ENCODE measurements around the gene AP3M1.

DNA sequence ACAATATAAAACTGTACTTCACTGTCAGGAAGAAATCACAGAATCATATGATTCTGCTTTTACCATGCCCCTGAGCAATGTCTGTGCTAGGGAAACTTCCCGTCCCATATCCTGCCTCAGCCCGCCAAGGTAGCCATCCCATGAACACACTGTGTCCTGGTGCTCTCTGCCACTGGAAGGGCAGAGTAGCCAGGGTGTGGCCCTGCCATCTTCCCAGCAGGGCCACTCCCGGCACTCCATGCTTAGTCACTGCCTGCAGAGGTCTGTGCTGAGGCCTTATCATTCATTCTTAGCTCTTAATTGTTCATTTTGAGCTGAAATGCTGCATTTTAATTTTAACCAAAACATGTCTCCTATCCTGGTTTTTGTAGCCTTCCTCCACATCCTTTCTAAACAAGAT lies 31.8 kb downstream of the AP3M1 start:
- TF ChIP-seq, protein P1, sequence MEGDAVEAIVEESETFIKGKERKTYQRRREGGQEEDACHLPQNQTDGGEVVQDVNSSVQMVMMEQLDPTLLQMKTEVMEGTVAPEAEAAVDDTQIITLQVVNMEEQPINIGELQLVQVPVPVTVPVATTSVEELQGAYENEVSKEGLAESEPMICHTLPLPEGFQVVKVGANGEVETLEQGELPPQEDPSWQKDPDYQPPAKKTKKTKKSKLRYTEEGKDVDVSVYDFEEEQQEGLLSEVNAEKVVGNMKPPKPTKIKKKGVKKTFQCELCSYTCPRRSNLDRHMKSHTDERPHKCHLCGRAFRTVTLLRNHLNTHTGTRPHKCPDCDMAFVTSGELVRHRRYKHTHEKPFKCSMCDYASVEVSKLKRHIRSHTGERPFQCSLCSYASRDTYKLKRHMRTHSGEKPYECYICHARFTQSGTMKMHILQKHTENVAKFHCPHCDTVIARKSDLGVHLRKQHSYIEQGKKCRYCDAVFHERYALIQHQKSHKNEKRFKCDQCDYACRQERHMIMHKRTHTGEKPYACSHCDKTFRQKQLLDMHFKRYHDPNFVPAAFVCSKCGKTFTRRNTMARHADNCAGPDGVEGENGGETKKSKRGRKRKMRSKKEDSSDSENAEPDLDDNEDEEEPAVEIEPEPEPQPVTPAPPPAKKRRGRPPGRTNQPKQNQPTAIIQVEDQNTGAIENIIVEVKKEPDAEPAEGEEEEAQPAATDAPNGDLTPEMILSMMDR (conservative IDR thresholded peaks at IDR 0.05 in 1 of 2, IDR thresholded peaks at IDR 0.05 in 1 of 2; ENCODE audit: low read depth in 1 of 2, low read length in 2 of 2) = no peak
- no peak for TF ChIP-seq EZH2 (IDR thresholded peaks at IDR 0.05; ENCODE audit: low read length, missing control alignments)
